Lung (tissue), 12 donors: ENCODE measurements around the gene PLIN5. TPM values are rescaled to one million over a fixed set of nuclear protein-coding genes. Genes with fewer than 3 reads are reported as not detected.

Source experiments
- ATAC-seq: fragments of 200-7000 bp; cut with Tn5 transposase; one replicate; pipeline ENCODE4 v1.9.1; 2020; ENCODE audit warnings: moderate number of reproducible peaks; ENCODE audit not compliant: insufficient read depth, low FRiP score
- DNase-seq, 3 donors: peaks; one replicate each; pipeline ENCODE4 v3.0.0-alpha.2; 2013 to 2017
- H3K27ac ChIP-seq, 2 donors: one replicate each; pipeline ENCODE4 v1.5.1; 2013; ENCODE audit warnings: mild to moderate bottlenecking in 2 of 2, moderate library complexity in 2 of 2, control low read depth in 1 of 2, inconsistent platforms in 1 of 2, low read depth in 1 of 2, low read length in 1 of 2
- H3K27me3 ChIP-seq, 3 donors: one replicate each; pipeline ENCODE4 v1.5.1; 2013; ENCODE audit warnings: low read length in 2 of 3; ENCODE audit not compliant: control insufficient read depth in 3 of 3, insufficient read depth in 3 of 3
- H3K36me3 ChIP-seq, 4 donors: one replicate each; pipeline ENCODE4 v1.5.1; 2013; ENCODE audit warnings: low read length in 4 of 4, mild to moderate bottlenecking in 1 of 4, moderate library complexity in 1 of 4; ENCODE audit not compliant: control insufficient read depth in 4 of 4, insufficient read depth in 4 of 4
- H3K4me1 ChIP-seq, 5 donors: one replicate each; pipeline ENCODE4 v1.5.1; 2013; ENCODE audit warnings: low read length in 5 of 5, mild to moderate bottlenecking in 2 of 5, moderate library complexity in 1 of 5; ENCODE audit not compliant: control insufficient read depth in 5 of 5, insufficient read depth in 5 of 5
- H3K4me3 ChIP-seq: one replicate; pipeline ENCODE4 v1.5.1; 2013; ENCODE audit warnings: mild to moderate bottlenecking, control low read depth, moderate library complexity
- H3K9ac ChIP-seq, 2 donors: one replicate each; pipeline ENCODE4 v1.5.1; 2013; ENCODE audit warnings: low read length in 2 of 2, control low read depth in 1 of 2; ENCODE audit not compliant: insufficient read depth in 1 of 2
- H3K9me3 ChIP-seq, 4 donors: one replicate each; pipeline ENCODE4 v1.5.1; 2013; ENCODE audit warnings: low read length in 3 of 4, mild to moderate bottlenecking in 1 of 4, moderate library complexity in 1 of 4; ENCODE audit not compliant: control insufficient read depth in 4 of 4, insufficient read depth in 3 of 4
- CTCF ChIP-seq: IDR thresholded peaks from 2 replicates; pipeline ENCODE4 v1.5.1; 2012; ENCODE audit warnings: mild to moderate bottlenecking; ENCODE audit errors: control extremely low read depth, extremely low read depth
- WGBS, 2 donors: extraction: QIAGEN DNeasy Blood & Tissue Kit; methylation state at CpG; one replicate each; pipeline ENCODE4 v1.1.7; 2013; 5-methylcytosine and 5-hydroxymethylcytosine counted together
- polyA plus RNA-seq, 2 donors: library from polyadenylated mRNA; stranded (reverse); fragments of 200-250 nt; gene quantifications; one replicate each; pipeline ENCODE4 v1.2.1, GENCODE V29; 2013
- total RNA-seq, 2 donors: library from RNA; depleted of rRNA in 1 of 2; stranded (reverse); fragments of >200 nt in 1 of 2; gene quantifications; one replicate each; pipeline ENCODE4 v1.2.1, GENCODE V29; 2014 to 2021
- donor health status: control.
- donor health status: control.
- donor health status: Bipolar disorder and iron deficiency.
- donor health status: healthy.
- donor health status: DM: yes; HTN: yes; CAD: no.

Gene PLIN5
- total and polyA plus RNA-seq, 4 donors, result 7.5 to 37.3 (median 24.5) TPM

DNA sequence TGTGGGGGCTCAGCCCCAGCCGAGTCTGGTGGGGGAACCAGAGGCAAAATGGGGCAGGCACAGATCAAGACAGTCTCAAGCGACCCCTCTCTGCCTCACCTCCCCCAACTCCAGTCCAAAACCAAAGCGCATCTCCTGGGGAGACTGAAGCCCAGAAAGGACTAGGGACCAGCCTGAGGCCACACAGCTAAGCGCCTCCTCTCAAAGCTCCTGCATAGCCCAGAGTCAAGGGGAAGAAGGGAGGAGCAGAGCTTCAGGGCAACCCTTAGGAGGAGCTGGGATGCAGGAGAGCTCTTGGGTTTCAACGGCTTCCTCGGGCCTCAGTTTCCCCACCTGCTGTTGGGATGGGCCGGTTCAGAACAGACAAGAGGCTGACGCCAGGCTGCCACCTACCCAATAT is 44.4 kb upstream of the PLIN5 start:
- H3K9ac ChIP-seq, result no peak overlapping the region
- no peak overlapping the region for H3K27ac ChIP-seq
- no peak overlapping the region for H3K4me3 ChIP-seq
- H3K36me3 ChIP-seq, result no peaks in the 10 kb centered on the region
- peaks cover 0 to 8% (median 2%) of the 10 kb centered on the region in 5 donors for H3K4me1 ChIP-seq
- TF ChIP-seq CTCF, result no peak
- DNase-seq, result no peak
- peaks cover 10 to 33% (median 27%) of the 10 kb centered on the region in 3 donors for H3K27me3 ChIP-seq
- 76 to 80% methylated on average over 8 of the region's 8 CpGs for WGBS, 2 donors
- no peak for ATAC-seq
- H3K9me3 ChIP-seq, result peaks cover 0 to 4% (median 0%) of the 10 kb centered on the region in 4 donors

GRCh38 chr19:4578552-4579248 is 43.7 kb upstream of the PLIN5 start:
- TF ChIP-seq CTCF, result no peak
- H3K36me3 ChIP-seq, result no peaks in the 10 kb centered on the region
- peaks cover 5 to 35% (median 27%) of the 10 kb centered on the region in 3 donors for H3K27me3 ChIP-seq
- DNase-seq (no peak), ATAC-seq (no peak)
- peaks cover 0 to 3% (median 0%) of the 10 kb centered on the region in 5 donors for H3K4me1 ChIP-seq
- no peak overlapping the region for H3K27ac ChIP-seq
- H3K9ac ChIP-seq, result no peak overlapping the region
- H3K9me3 ChIP-seq, result peaks cover 0 to 2% (median 0%) of the 10 kb centered on the region in 4 donors
- 59 to 75% methylated on average over 11 of the region's 11 CpGs for WGBS, 2 donors
- no peak overlapping the region for H3K4me3 ChIP-seq

GRCh38 chr19:4577020-4577782 is 42.2 kb upstream of the PLIN5 start:
- no peak for TF ChIP-seq CTCF
- Histone ChIP-seq H3K27ac (no peak overlapping the region), H3K36me3 (no peaks in the 10 kb centered on the region)

More at GRCh38 chr19:4577020-4577782, 42.2 kb upstream of the PLIN5 start:
- Histone ChIP-seq H3K9ac (no peak overlapping the region), H3K4me3 (no peak overlapping the region), H3K27me3 (peaks cover 3 to 31% (median 26%) of the 10 kb centered on the region in 3 donors), H3K9me3 (peaks cover 0 to 2% (median 0%) of the 10 kb centered on the region in 4 donors), H3K4me1 (peaks cover 0 to 3% (median 0%) of the 10 kb centered on the region in 5 donors)
- ATAC-seq (no peak), DNase-seq (no peak)
- 84 to 91% methylated on average over 5 of the region's 5 CpGs for WGBS, 2 donors
